ENCODE measurements around the gene FAR1. TPM values are rescaled to one million over a fixed set of nuclear protein-coding genes. Genes with fewer than 3 reads are reported as not detected.

FAR1 gene
- polyA plus RNA-seq, 1 donor from 2014 or later = 110 TPM

Small RNAs within 50 kb of the gene (small RNA-seq; reads per million reads assigned to genes)
- 0 reads per million in 3 experiments for gene AC013828.1
- gene RF00019 = 0 to 1.2 (median 0) reads per million in 3 experiments
- gene RPL39P26 = 0 reads per million in 3 experiments

Other genes with a start within 250 kb of the FAR1 start
- 143 and 146 TPM in 2 replicates for gene BTBD10, start 205.4 kb upstream of the FAR1 start, polyA plus RNA-seq
- gene PTH, start 172.7 kb upstream of the FAR1 start, polyA plus RNA-seq = not detected in 2 replicates